HG03064 (cell line): ENCODE data around the gene SP140.

Experiments used
- ATAC-seq: cut with Tn5 transposase; IDR thresholded peaks from one replicate; pipeline ENCODE4 v1.9.1; 2021; ENCODE audit warnings: low read depth; ENCODE audit not compliant: unreplicated experiment

The SP140 gene

GRCh38 chr2:230225486-230225885 is at the start of gene SP140:
Gene SP140 (plus strand): TSS chr2:230225736. CDS start chr2:230225845, 109 bp downstream.
- ATAC-seq: peak; percentile 69

- ATAC-seq: no peak
These were observed 48.5 kb upstream of the SP140 start for GRCh38 chr2:230176996-230177395.

- no peak for ATAC-seq
These were observed 46.7 kb upstream of the SP140 start for GRCh38 chr2:230178546-230179485.

- no peak for ATAC-seq
These were observed 45.6 kb upstream of the SP140 start for GRCh38 chr2:230179907-230180306.

GRCh38 chr2:230181195-230181594 is 44.3 kb upstream of the SP140 start:
- ATAC-seq: no peak

- ATAC-seq: no peak
These were observed 40.6 kb upstream of the SP140 start for GRCh38 chr2:230184727-230185578.

GRCh38 chr2:230202430-230203109 is 23.0 kb upstream of the SP140 start:
- ATAC-seq: peak; percentile 49

- ATAC-seq: peak; percentile 46
These were observed 22.3 kb upstream of the SP140 start for GRCh38 chr2:230203110-230203676.

GRCh38 chr2:230205034-230205433 is 20.5 kb upstream of the SP140 start:
- peak; percentile 46 for ATAC-seq

- no peak for ATAC-seq
These were observed 19.8 kb upstream of the SP140 start for GRCh38 chr2:230205721-230206120.

- no peak for ATAC-seq
These were observed 17.0 kb upstream of the SP140 start for GRCh38 chr2:230208576-230208975.

GRCh38 chr2:230209422-230210051 is 16.0 kb upstream of the SP140 start:
- no peak for ATAC-seq

GRCh38 chr2:230216489-230216888 is 9.0 kb upstream of the SP140 start:
- no peak for ATAC-seq

GRCh38 chr2:230217424-230217823 is 8.1 kb upstream of the SP140 start:
- no peak for ATAC-seq

- no peak for ATAC-seq
These were observed 7.1 kb upstream of the SP140 start for GRCh38 chr2:230218421-230218820.

- peak; percentile 73 for ATAC-seq
These were observed 5.9 kb upstream of the SP140 start, which contains the start of gene SP110 for GRCh38 chr2:230219419-230220331. Gene SP110 (minus strand): TSS chr2:230219984. CDS start chr2:230216927, 3,057 bp downstream.

GRCh38 chr2:230220347-230220969 is 5.1 kb upstream of the SP140 start:
- no peak for ATAC-seq

- ATAC-seq: no peak
These were observed 4.0 kb upstream of the SP140 start for GRCh38 chr2:230221493-230221892.
